ENCODE measurements around the gene FKBP14. TPM values are rescaled to one million over a fixed set of nuclear protein-coding genes. Genes with fewer than 3 reads are reported as not detected.
A peak's percentile ranks its signal among the peaks of the same experiment; 100 is the strongest.
"Not testable (repeated sequence)": the region's sequence is repeated elsewhere in the genome, so short reads cannot be mapped to it uniquely, and the experiment has no call there.

Gene FKBP14
- total RNA-seq, 1 donor from 2014 or later: 22.6 TPM

DNA sequence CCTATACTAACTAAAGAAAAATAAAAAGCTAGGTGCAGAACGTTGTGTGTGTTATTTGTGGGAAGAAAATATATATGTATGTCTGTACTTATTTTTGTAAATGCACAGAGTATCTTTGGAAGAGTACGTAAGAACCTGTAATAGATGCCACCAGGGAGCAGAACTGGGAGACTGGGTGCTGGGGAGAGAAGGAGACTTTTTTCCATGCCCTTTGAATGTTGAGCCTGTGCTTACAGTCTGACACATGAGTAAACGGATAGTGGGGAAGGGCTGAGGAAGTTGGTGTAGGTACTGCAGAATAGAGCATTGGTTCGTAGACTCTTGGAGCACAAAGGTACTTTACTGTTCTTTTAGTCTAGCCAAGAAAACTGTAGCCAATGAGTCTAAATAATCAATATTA lies 35.6 kb downstream of the FKBP14 start:
- DNase-seq (ENCODE audit: low spot score): no peak

- DNase-seq (ENCODE audit: low spot score): peak; percentile 51
These were observed 37.1 kb downstream of the FKBP14 start, which contains the start of gene SCRN1 for GRCh38 chr7:29989257-29989995. Gene SCRN1 (minus strand): TSS chr7:29989801. CDS start chr7:29969067, 20,734 bp downstream.

DNA sequence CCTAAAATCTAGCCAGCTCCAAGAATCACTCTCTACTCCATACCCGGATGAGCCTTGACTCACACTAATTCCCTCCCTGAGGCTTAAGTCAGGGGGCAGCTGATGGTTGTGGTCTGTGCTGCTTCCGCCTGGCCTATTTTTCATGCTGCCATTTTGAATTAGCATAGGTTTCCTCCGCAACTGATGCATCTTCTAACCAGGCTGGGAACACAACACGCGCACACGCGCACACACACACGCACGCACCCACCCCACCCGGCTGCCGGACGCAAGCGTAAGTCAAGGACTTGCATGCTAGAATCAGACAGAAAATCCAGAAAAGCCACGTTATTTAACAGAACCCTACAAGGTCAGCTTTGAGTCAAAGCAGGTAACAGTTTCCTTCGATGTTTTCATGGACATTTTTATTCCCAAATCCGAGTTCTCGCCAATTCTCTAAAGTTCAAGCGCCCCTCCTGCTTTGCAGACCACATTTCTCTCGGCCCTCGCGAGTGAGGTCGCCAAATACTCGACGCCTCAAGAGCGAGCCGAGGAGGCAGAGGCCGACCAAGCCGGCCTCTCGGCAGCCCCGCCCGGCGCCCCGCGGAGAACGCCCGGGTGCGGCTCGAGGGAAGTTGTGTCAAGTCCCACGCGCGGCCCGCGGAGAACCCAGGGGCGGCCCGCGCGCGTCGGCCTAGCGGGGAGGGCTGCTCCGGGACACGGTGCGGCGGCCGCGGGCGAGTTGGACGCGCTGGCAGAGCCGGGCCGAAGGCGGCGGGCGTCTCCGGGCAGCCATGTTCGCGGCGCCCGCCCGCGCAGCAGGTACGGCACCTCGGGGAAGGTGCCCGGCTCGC lies 37.9 kb downstream of the FKBP14 start:
- peak; percentile 51 for DNase-seq (ENCODE audit: low spot score)

GRCh38 chr7:29987811-29988317 lies 38.6 kb downstream of the FKBP14 start:
- no peak for DNase-seq (ENCODE audit: low spot score)

DNA sequence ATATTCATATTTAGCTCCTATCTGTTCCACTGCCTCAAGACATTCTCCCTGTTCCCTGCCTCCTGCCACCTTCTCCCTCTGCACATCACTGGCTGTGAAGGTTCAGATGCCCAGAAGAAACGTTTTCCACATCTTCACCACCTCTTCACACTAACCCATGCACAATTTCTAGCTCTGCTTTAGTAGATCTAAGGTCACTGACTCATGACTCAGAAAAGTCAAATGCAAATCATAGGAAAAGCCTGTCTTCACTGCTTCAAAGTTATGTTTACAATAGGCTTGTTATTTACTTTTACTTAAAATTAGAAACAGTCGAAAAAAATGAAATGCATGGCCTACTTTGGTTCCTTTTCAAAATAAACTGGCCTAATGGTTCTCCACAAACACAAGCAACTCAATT lies 39.4 kb downstream of the FKBP14 start:
- no peak for DNase-seq (ENCODE audit: low spot score)

DNA sequence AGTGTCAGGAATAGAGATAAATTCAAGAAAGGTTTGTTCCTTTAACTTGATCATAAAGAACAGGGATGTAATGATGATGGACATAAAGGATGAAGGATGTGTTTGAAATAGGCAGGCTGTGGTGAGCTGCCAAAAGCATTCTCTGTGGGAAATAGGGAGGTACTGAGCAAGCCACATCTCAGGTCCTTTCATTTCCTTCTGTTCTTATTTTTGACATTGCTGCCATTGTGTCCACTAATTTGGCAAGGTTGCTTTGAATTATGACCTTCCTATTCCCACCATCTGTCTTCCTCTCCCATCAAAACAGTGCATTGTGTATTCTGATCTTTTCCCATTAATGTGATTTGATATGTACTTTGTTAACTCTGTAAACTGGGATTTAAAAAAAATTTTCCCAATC lies 46.4 kb downstream of the FKBP14 start:
- no peak for DNase-seq (ENCODE audit: low spot score)

GRCh38 chr7:29977886-29978651 lies 48.4 kb downstream of the FKBP14 start:
- no peak for DNase-seq (ENCODE audit: low spot score)

- DNase-seq (ENCODE audit: low spot score): no peak
These were observed 49.7 kb downstream of the FKBP14 start for GRCh38 chr7:29976673-29977415.

DNA sequence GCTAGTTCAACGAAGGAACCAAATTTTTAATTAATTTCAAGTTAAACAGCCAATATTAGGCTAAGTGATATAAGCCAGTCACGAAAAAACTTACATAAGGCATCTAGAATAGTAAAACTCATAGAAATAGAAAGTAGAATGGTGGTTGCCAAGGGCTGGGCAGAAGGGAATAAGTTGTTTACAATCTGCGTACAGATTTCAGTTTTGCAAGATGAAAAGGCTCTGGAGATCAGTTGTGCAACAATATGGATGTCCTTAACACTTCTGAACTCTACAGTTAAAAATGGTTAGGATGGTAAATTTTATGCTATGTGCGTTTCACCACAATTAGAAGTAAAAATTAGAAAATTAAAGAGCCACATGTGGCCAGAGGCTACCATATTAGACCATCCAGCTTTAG lies 50.2 kb downstream of the FKBP14 start:
- no peak for DNase-seq (ENCODE audit: low spot score)

DNA sequence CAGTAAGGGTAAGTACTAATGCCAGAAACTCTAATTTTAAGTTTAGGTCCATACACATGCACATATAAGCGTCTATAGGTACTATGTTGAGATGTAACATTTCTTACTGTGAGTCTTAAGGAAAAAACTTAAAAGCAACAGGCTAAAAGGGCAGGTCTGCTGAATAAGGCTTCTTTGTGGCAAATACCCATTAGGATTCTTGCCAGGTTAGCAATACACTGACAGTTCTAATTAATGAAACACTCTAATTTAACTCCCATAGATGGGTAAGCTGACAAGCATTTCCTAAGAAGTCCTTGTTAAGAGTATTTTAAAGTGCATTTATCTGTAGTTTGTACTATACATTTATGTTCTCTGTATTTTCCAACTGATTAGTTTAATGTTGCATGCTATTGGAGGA lies 50.9 kb downstream of the FKBP14 start:
- DNase-seq (ENCODE audit: low spot score): no peak

DNA sequence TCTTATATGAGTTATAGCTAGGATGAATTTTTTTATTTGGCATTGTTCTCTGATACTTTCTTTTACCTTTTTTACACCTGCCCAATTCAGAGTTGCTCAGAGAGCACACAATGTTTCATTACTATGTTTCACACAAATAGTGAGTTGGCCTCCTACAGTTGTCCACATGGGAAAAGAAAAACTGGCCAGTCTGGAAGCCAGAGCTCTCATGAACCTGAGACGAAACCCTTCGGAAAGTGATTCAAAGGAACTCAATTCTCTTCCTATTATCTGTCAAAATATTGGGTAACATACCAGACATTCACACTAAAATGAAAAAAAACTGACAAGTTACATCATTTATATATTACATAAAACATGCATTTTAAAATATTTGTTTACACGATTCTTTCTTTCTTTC lies 52.2 kb downstream of the FKBP14 start:
- DNase-seq (ENCODE audit: low spot score): no peak

DNA sequence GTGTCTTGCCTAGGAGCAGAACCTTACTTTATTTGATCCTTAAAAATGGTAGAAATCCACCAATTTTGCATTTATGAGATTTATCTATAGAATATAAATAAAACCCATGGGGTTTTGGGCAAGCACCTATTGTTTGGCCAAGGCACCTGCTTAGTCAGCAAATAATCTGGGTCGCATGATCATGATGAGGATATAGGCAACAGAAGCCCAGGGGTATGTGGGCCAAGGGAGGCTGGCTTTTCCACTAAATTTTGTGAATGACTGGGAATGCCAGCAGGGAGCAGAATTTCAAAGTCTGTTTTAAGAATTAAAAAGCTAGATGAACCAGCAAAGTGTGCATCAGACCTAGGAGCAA lies 54.2 kb downstream of the FKBP14 start:
- no peak for DNase-seq (ENCODE audit: low spot score)

- no peak for DNase-seq (ENCODE audit: low spot score)
These were observed 54.8 kb downstream of the FKBP14 start for GRCh38 chr7:29971566-29972314.

GRCh38 chr7:29970158-29970557 lies 56.3 kb downstream of the FKBP14 start:
- no peak for DNase-seq (ENCODE audit: low spot score)

- DNase-seq (ENCODE audit: low spot score): no peak
These were observed 56.8 kb downstream of the FKBP14 start for GRCh38 chr7:29969738-29970137.

- no peak for DNase-seq (ENCODE audit: low spot score)
These were observed 57.7 kb downstream of the FKBP14 start for GRCh38 chr7:29968683-29969395.

DNA sequence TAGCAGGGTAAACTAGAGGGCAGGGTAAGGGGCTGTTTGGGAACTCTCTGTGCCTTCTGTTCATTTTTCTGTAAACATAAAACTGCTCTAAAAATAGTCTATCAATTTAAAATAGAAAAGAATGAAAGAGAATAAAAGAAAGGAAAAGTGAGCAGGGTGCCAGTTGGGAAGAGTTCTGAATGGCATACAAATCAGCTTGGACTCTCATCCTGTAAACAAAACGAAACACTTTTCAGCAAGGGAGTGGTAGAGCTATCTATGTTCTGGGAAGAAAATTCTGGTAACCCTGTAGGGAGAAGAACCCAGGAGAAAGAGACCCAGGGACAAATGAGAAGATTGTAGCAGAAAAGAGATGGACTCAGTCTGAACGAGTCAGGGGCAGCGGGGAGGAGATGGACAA lies 61.5 kb downstream of the FKBP14 start:
- DNase-seq (ENCODE audit: low spot score): no peak

DNA sequence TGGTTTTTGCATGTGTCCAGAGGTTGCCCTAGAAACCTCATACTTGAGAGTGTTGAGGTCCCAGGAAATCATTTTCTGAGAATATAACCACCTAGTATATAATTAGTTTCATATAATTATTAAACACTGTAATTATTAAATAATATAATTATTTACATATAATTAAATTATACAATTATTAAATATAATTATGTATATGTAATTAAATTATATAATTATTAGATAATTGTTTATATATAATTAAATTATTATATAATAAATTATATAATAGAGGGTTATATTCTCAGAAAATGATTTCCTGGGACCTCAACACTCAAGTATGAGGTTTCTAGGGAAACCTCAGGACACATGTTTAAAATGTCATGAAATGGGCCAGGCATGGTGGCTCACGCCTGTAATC lies 64.5 kb downstream of the FKBP14 start:
- no peak for DNase-seq (ENCODE audit: low spot score)

DNA sequence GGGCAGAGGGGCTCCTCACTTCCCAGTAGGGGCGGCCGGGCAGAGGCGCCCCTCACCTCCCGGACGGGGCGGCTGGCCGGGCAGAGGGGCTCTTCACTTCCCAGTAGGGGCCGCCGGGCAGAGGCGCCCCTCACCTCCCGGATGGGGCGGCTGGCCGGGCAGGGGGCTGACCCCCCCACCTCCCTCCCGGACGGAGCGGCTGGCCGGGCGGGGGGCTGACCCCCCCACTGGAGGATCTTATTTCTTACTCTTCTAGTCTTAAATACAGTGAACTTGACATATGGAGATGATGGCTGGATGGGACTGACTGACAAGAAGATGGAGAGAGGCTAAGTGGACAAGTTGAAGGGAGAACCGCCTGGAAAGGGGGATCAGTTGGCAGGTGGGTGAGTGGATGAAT lies 64.9 kb downstream of the FKBP14 start:
- DNase-seq (ENCODE audit: low spot score): not testable (repeated sequence)
